Measurements from ENCODE around the gene AFF2.

AFF2 gene

DNA sequence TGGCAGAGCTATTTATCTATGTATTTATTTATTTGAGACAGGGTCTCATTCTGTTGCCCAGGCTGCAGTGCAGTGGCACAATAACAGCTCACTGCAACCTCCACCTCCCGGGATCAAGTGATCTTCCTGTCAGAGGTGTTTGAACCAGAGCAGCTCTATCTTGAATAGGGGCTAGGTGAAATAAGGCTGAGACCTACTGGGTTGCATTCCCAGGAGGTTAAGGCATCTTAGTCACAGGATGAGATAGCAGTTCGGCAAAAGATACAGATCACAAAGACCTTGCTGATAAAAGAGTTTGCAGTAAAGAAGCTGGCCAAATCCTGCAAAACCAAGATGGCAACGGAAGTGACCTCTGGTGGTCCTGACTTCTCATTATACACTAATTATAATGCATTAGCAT is 501.9 kb downstream of the AFF2 start:
- DNase-seq (ENCODE audit: low read depth): no peak
- TF ChIP-seq, protein P1, sequence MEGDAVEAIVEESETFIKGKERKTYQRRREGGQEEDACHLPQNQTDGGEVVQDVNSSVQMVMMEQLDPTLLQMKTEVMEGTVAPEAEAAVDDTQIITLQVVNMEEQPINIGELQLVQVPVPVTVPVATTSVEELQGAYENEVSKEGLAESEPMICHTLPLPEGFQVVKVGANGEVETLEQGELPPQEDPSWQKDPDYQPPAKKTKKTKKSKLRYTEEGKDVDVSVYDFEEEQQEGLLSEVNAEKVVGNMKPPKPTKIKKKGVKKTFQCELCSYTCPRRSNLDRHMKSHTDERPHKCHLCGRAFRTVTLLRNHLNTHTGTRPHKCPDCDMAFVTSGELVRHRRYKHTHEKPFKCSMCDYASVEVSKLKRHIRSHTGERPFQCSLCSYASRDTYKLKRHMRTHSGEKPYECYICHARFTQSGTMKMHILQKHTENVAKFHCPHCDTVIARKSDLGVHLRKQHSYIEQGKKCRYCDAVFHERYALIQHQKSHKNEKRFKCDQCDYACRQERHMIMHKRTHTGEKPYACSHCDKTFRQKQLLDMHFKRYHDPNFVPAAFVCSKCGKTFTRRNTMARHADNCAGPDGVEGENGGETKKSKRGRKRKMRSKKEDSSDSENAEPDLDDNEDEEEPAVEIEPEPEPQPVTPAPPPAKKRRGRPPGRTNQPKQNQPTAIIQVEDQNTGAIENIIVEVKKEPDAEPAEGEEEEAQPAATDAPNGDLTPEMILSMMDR (IDR thresholded peaks at IDR 0.05; ENCODE audit: insufficient read depth, low read depth, low read length, missing control alignments): no peak
- no peak overlapping the region for H3K4me3 ChIP-seq (ENCODE audit: low read length)

DNA sequence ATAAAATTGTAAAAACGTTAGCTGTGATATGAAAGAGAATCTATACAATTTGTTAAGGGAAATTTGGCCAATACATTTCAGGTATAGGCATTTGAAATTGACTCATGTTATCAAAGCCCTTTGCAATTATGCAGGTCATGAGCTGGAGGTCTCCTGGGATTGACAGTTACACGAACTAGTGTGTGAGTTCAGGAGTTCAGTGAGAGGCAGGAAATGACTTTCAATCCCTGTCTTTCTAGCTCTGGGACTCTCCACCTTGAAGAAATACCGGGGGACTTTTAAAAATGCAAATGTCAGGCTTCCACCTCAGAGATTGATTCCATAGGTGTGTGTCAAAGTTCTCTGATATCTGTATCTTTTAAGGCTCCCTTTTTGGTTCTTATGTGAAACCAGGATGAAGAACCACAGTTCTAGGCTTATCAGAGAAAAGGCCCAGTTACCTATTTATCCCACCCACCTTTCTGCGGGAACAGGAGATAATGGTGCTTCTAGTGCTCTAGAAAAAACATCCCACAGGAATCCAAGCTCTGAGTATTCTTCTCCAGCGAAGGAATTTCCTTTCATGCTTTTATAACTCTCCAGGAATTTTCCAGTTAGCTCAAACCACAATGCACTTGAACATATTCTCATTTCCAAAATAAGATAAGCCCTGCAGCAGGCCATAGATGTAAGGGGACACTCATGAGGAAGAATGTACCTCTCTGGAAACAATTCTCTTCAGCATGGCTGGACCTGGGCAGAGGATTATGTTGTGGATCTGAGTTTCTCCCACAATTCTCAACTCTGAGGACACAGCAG is 503.6 kb downstream of the AFF2 start:
- no peak for DNase-seq (ENCODE audit: low read depth)
- TF ChIP-seq, protein P1 (IDR thresholded peaks at IDR 0.05; ENCODE audit: insufficient read depth, low read depth, low read length, missing control alignments): no peak
- H3K4me3 ChIP-seq (ENCODE audit: low read length): no peak overlapping the region

DNA sequence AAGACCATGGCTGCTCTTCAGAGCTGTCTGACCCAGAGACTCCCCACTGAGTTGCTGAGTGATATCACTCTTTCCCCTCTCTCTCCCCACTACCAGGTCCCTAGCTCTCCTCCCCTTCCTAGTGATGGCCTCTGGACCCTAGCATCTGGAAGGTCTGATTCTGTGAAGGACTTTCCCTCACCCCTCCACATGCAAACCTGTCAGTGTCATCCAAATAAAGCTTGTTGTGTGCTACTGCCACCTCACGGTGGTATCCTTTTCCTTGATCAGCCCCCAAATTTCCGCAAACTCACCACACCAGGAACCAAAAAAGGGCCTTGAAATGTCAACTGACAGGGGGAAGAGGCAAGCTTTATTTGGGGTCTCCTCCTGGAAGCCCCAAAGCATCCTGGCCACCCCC is 504.5 kb downstream of the AFF2 start:
- TF ChIP-seq, protein P1 (IDR thresholded peaks at IDR 0.05; ENCODE audit: insufficient read depth, low read depth, low read length, missing control alignments): no peak
- no peak overlapping the region for H3K4me3 ChIP-seq (ENCODE audit: low read length)
- no peak for DNase-seq (ENCODE audit: low read depth)

DNA sequence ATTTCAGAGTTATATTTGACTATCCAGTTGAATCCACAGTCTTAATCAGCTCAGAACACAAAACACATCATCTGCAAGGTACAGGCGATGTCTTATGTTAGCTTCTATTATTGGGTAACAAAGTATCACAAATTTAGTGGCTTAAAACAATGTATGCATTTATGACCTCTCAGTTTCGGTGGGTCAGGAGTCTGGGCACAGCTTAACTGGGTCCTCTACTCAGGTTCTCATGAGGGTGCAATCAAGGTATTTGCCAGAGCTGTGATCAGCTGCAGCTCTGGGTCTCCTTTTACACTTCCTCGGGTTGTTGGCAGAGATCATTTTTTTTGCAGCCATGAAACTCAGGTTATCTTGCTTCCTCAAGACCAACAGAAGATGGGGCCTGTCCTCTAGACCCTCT is 505.8 kb downstream of the AFF2 start:
- no peak for DNase-seq (ENCODE audit: low read depth)
- TF ChIP-seq, protein P1 (IDR thresholded peaks at IDR 0.05; ENCODE audit: insufficient read depth, low read depth, low read length, missing control alignments): no peak

DNA sequence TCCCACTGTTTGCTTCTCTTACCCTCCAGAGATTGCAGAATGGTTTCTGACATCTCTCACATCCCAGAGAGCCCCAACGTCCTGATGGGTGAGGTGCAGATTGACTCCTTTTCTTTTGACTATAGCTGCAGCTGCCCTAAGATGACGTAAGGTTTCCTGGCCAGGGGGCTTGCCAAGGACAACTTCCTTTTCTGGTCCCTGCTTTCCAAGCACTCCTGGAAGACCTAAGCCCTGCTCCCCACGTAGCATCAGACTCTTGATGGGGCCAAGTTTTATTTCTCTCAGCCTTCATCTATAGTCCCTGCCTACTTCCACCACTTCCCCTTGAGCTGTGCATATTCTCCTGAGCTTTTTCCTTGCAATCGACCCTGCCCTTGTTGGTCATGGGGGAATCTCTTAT is 507.0 kb downstream of the AFF2 start:
- DNase-seq (ENCODE audit: low read depth): no peak
- no peak overlapping the region for H3K4me3 ChIP-seq (ENCODE audit: low read length)
- TF ChIP-seq, protein P1 (IDR thresholded peaks at IDR 0.05; ENCODE audit: insufficient read depth, low read depth, low read length, missing control alignments): no peak

More for the DNA sequence above, 505.8 kb downstream of the AFF2 start:
- H3K4me3 ChIP-seq (ENCODE audit: low read length): no peak overlapping the region

DNA sequence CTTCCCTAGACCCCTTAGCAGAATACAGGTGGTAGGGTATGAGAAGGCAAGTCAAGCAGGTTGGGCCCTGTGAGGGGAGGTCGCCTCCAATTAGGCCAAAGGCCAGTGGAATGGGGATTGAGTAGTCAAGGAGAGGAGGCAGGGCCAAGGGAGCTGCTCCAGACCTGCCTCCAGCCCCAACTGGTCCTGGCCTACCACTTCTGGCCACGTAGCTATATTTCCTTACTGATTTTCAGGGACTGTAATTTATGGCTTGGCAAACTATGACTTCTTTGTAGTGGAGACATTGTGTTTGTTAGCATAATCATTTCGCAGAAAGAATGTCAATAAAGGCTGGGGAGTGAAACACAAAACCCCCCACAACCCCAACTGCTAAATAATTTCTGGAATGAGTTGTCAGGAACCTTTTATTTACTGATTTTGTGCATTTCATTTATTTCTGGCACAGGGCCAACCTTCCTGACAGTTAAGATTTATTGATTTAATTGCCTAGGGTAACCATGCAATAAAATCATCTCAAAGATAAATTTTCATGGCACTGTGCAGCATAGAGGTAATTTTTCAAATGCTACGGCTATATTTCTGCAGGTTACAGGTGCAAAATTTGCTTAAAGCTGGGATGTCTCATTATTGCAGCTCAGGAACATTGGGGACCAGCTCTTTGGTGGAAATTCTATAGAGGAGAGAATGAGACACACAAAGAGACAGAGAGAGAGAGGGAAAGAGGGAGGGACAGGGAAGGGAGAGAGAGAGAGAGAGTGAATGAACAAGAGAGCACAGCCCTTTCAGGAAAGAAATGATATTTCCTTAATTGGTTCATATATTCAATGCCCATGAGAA is 509.8 kb downstream of the AFF2 start:
- H3K4me3 ChIP-seq (ENCODE audit: low read length): no peak overlapping the region
- DNase-seq (ENCODE audit: low read depth): no peak
- TF ChIP-seq, protein P1 (IDR thresholded peaks at IDR 0.05; ENCODE audit: insufficient read depth, low read depth, low read length, missing control alignments): no peak
